Neural progenitor cell (in vitro differentiated cells): ENCODE data around the gene SS18L1.

Source experiments
- EZH2 ChIP-seq: fragments of 200-600 bp; sonication (generic); IDR thresholded peaks from 2 replicates; pipeline ENCODE4 v1.6.1; 2017; ENCODE audit warnings: antibody characterized with exemption, mild to moderate bottlenecking, moderate library complexity
- EZH2phosphoT487 ChIP-seq: fragments of 200-600 bp; sonication (generic); IDR thresholded peaks from 2 replicates; pipeline ENCODE4 v1.6.1; 2017; ENCODE audit warnings: antibody characterized with exemption
- TF ChIP-seq, protein P1 (sequence below): fragments of 200-600 bp; sonication (generic); IDR thresholded peaks from 2 replicates; pipeline ENCODE4 v1.5.1; 2017; ENCODE audit warnings: antibody characterized with exemption, mild to moderate bottlenecking

DNA sequence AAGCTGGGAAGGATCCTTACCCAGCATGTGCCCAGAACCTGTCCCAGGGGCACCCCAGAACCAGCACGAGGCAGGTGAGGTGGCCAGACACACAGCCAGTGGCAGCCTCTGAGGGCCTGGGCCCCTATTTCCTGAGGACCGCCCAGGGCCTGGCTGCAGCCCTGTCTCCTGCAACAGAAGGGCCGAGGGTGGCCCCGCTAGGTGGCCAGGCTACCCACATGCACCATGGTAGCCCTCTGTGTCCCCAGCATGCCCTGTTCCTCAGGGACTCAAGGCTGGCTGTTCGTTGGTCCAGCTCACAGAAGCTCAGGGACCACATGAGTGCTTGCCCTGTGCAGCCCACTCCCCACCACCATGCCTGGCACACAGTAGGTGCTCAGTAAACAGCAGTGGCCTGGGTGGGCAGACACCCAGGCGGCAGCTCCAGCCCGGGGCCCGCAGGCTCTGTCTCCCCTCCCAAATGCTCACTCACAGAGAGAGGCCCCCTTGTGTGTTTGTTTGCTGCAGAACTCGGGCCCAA is 68.3 kb downstream of the SS18L1 start:
- TF ChIP-seq EZH2phosphoT487 (no peak), EZH2 (no peak)
- TF ChIP-seq, protein P1, sequence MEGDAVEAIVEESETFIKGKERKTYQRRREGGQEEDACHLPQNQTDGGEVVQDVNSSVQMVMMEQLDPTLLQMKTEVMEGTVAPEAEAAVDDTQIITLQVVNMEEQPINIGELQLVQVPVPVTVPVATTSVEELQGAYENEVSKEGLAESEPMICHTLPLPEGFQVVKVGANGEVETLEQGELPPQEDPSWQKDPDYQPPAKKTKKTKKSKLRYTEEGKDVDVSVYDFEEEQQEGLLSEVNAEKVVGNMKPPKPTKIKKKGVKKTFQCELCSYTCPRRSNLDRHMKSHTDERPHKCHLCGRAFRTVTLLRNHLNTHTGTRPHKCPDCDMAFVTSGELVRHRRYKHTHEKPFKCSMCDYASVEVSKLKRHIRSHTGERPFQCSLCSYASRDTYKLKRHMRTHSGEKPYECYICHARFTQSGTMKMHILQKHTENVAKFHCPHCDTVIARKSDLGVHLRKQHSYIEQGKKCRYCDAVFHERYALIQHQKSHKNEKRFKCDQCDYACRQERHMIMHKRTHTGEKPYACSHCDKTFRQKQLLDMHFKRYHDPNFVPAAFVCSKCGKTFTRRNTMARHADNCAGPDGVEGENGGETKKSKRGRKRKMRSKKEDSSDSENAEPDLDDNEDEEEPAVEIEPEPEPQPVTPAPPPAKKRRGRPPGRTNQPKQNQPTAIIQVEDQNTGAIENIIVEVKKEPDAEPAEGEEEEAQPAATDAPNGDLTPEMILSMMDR = no peak
